ENCODE results near the gene IFT74. TPM values are rescaled to one million over a fixed set of nuclear protein-coding genes. Genes with fewer than 3 reads are reported as not detected.
"Not testable (repeated sequence)": the region's sequence is repeated elsewhere in the genome, so short reads cannot be mapped to it uniquely, and the experiment has no call there.

Gene IFT74
- total RNA-seq, 1 donor from 2014 or later: 19.0 TPM

DNA sequence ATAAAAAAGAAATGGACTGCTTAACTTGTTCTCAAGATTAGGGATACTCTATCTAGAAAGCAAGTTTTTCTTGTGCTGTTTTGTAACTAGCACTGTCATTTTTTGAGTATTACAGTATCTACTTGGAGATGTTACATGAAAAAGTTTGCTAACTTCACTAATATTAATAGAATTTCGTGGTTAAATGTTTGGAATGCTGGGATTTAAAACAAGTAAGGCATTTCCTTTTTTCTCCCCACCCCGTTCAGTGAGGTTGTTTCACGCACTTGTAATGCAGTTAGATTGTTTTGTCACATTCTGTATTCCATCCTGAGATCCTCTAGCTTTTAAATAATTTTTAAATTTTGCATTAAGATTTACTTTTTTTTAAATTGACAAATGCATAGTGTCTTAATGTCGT is 132.8 kb downstream of the IFT74 start:
- no peak overlapping the region for H3K4me3 Mint-ChIP-seq
- H3K9me3 Mint-ChIP-seq: no peaks in the 10 kb centered on the region
- H3K36me3 Mint-ChIP-seq (ENCODE audit: low read depth): peaks cover 2% of the 10 kb centered on the region
- no peaks in the 10 kb centered on the region for H3K27me3 Mint-ChIP-seq (ENCODE audit: low read depth)
- TF ChIP-seq, protein P1, sequence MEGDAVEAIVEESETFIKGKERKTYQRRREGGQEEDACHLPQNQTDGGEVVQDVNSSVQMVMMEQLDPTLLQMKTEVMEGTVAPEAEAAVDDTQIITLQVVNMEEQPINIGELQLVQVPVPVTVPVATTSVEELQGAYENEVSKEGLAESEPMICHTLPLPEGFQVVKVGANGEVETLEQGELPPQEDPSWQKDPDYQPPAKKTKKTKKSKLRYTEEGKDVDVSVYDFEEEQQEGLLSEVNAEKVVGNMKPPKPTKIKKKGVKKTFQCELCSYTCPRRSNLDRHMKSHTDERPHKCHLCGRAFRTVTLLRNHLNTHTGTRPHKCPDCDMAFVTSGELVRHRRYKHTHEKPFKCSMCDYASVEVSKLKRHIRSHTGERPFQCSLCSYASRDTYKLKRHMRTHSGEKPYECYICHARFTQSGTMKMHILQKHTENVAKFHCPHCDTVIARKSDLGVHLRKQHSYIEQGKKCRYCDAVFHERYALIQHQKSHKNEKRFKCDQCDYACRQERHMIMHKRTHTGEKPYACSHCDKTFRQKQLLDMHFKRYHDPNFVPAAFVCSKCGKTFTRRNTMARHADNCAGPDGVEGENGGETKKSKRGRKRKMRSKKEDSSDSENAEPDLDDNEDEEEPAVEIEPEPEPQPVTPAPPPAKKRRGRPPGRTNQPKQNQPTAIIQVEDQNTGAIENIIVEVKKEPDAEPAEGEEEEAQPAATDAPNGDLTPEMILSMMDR (conservative IDR thresholded peaks at IDR 0.05): no peak
- peaks cover 13% of the 10 kb centered on the region for H3K4me1 Mint-ChIP-seq
- H3K27ac Mint-ChIP-seq (ENCODE audit: unreplicated experiment): no peak overlapping the region
- no peak for DNase-seq (ENCODE audit: low read depth, low spot score)

DNA sequence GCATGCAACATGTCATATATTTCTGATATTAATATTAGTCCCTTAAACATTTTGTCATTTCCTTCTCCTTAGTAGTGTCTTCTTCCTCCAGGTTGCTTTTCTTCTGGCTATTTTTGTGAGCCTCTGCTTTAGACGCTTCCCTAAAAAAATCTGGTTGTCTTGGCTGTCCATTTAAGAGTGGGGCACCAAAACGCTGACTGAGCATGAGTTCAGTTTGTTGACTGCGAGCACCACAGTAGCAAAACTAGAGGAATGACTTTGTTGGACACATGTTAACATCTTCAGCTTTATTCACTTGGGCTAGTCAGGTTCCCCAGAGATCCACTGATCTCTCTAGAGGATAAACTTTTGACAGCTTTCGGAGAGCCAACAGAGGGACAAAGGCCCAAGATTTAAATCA is 133.5 kb downstream of the IFT74 start:
- Mint-ChIP-seq H3K27ac (ENCODE audit: unreplicated experiment) (no peak overlapping the region), H3K36me3 (ENCODE audit: low read depth) (peaks cover 2% of the 10 kb centered on the region), H3K4me1 (peaks cover 17% of the 10 kb centered on the region), H3K9me3 (no peaks in the 10 kb centered on the region), H3K27me3 (ENCODE audit: low read depth) (no peaks in the 10 kb centered on the region), H3K4me3 (no peak overlapping the region)
- TF ChIP-seq, protein P1 (conservative IDR thresholded peaks at IDR 0.05): no peak
- DNase-seq (ENCODE audit: low read depth, low spot score): no peak

DNA sequence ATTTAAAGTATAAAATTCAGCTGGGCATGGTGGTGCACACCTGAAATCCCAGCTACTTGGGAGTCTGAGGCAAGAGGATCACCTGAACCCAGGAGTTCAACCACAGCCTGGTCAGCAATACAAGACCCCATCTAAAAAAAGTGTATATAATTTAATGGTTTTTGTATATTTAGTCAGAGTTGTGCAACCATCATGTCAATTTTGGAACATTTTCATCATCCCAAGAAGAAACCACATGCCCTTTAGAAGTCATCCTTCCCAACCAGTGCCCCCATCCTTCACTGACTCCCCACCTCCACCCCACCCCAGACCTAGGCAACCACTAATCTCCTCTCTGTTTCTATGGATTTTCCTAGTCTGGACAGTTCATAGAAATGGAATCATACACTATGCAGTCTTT is 134.0 kb downstream of the IFT74 start:
- Mint-ChIP-seq H3K27ac (ENCODE audit: unreplicated experiment) (no peak overlapping the region), H3K36me3 (ENCODE audit: low read depth) (peaks cover 2% of the 10 kb centered on the region), H3K4me1 (peaks cover 14% of the 10 kb centered on the region), H3K9me3 (no peaks in the 10 kb centered on the region), H3K4me3 (no peak overlapping the region), H3K27me3 (ENCODE audit: low read depth) (no peaks in the 10 kb centered on the region)
- TF ChIP-seq, protein P1 (conservative IDR thresholded peaks at IDR 0.05): no peak
- DNase-seq (ENCODE audit: low read depth, low spot score): no peak

- H3K27me3 Mint-ChIP-seq (ENCODE audit: low read depth): no peaks in the 10 kb centered on the region
- H3K9me3 Mint-ChIP-seq: no peaks in the 10 kb centered on the region
- no peak for DNase-seq (ENCODE audit: low read depth, low spot score)
- peaks cover 2% of the 10 kb centered on the region for H3K36me3 Mint-ChIP-seq (ENCODE audit: low read depth)
- TF ChIP-seq, protein P1 (conservative IDR thresholded peaks at IDR 0.05): no peak
- H3K4me3 Mint-ChIP-seq: no peak overlapping the region
- peaks cover 9% of the 10 kb centered on the region for H3K4me1 Mint-ChIP-seq
- H3K27ac Mint-ChIP-seq (ENCODE audit: unreplicated experiment): no peak overlapping the region
These were observed 134.5 kb downstream of the IFT74 start for GRCh38 chr9:27090711-27091110.

DNA sequence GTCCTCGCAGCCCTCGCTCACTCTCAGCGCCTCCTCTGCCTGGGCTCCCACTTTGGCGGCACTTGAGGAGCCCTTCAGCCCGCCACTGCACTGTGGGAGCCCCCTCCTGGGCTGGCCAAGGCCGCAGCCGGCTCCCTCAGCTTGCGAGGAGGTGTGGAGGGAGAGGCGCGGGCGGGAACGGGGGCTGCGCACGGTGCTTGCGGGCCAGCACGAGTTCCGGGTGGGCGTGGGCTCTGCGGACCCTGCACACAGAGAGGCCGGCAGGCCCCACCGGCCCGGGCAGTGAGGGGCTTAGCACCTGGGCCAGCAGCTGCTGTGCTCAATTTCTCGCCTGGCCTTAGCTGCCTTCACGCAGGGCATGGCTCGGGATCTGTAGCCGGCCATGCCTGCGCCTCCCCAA is 136.3 kb downstream of the IFT74 start:
- not testable (repeated sequence) for H3K4me1 Mint-ChIP-seq

DNA sequence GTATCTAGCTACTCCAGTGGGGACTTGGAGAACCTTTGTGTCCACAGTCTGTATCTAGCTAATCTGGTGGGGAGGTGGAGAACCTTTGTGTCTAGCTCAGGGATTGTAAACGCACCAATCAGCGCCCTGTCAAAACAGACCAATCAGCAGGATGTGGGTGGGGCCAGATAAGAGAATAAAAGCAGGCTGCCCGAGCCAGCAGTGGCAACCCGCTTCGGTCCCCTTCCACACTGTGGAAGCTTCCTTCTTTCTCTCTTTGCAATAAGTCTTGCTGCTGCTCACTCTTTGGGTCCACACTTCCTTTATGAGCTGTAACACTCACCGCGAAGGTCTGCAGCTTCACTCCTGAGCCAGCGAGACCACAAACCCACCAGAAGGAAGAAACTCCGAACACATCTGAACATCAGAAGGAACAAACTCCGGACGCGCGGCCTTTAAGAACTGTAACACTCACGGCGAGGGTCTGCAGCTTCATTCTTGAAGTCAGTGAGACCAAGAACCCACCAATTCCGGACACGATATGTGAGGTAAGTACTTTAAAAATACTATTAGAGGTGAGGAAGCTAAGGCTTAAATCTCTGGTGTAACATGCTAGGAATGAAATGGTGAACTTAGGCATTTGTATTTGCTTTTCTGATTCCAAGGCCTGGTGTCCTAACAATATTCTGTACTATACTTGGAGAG is 137.3 kb downstream of the IFT74 start:
- not testable (repeated sequence) for H3K4me3 Mint-ChIP-seq; H3K36me3 Mint-ChIP-seq (ENCODE audit: low read depth); H3K27me3 Mint-ChIP-seq (ENCODE audit: low read depth); H3K4me1 Mint-ChIP-seq; DNase-seq (ENCODE audit: low read depth, low spot score); H3K27ac Mint-ChIP-seq (ENCODE audit: unreplicated experiment); H3K9me3 Mint-ChIP-seq

More for the DNA sequence above, 136.3 kb downstream of the IFT74 start:
- DNase-seq (ENCODE audit: low read depth, low spot score); H3K4me3 Mint-ChIP-seq; H3K27me3 Mint-ChIP-seq (ENCODE audit: low read depth); H3K27ac Mint-ChIP-seq (ENCODE audit: unreplicated experiment); H3K9me3 Mint-ChIP-seq; H3K36me3 Mint-ChIP-seq (ENCODE audit: low read depth): not testable (repeated sequence)

Data from neural crest cell (in vitro differentiated cells).